Ascending aorta (tissue), 2 donors: ENCODE results near the gene ANKRD40CL. TPM values are rescaled to one million over a fixed set of nuclear protein-coding genes. Genes with fewer than 3 reads are reported as not detected.

Experiments
- DNase-seq, 2 donors: peaks; one replicate each; pipeline ENCODE4 v3.0.0-alpha.2; 2019; ENCODE audit warnings: low spot score in 2 of 2
- H3K27ac ChIP-seq, 2 donors: fragments of 200-600 bp; sonication (generic); one replicate each; pipeline ENCODE4 v1.5.1; 2016 to 2017; ENCODE audit warnings: mild to moderate bottlenecking in 1 of 2
- H3K27me3 ChIP-seq: fragments of 200-600 bp; sonication (generic); one replicate; pipeline ENCODE4 v1.5.1; 2017
- H3K36me3 ChIP-seq, 2 donors: fragments of 200-600 bp; sonication (generic); one replicate each; pipeline ENCODE4 v1.5.1; 2016
- H3K4me1 ChIP-seq, 2 donors: fragments of 200-600 bp; sonication (generic); one replicate each; pipeline ENCODE4 v1.5.1; 2016 to 2017; ENCODE audit warnings: mild to moderate bottlenecking in 1 of 2
- H3K4me3 ChIP-seq, 2 donors: fragments of 200-600 bp; sonication (generic); one replicate each; pipeline ENCODE4 v1.5.1; 2016 to 2017; ENCODE audit warnings: mild to moderate bottlenecking in 1 of 2
- H3K9me3 ChIP-seq, 2 donors: fragments of 200-600 bp; sonication (generic); one replicate each; pipeline ENCODE4 v1.5.1; 2016
- CTCF ChIP-seq, 3 experiments: fragments of 200-600 bp in 2 of 3; fragments of 450-650 bp in 1 of 3; sonication (generic) in 2 of 3; IDR thresholded peaks; one replicate each; pipeline ENCODE4 v1.5.1; 2016 to 2019; ENCODE audit warnings: antibody characterized with exemption in 3 of 3, mild to moderate bottlenecking in 1 of 3, moderate library complexity in 1 of 3
- intact Hi-C: fragments of 100-400 bp; cut with DNase I; formaldehyde crosslinking; loops from one replicate; pipeline ENCODE4 v1.15.1; 2023
- total RNA-seq: library from RNA; depleted of rRNA; stranded (reverse); fragments of >200 nt; gene quantifications from one replicate; pipeline ENCODE4 v1.1.0, GENCODE V29; 2016

ANKRD40CL gene
- total RNA-seq, 1 donor from 2014 or later, result not detected

GRCh38 chr17:50794361-50794760, 27.0 kb upstream of the ANKRD40CL start:
- Histone ChIP-seq H3K27me3 (no peaks in the 10 kb centered on the region), H3K4me3 (no peak overlapping the region), H3K36me3 (no peaks in the 10 kb centered on the region), H3K27ac (no peak overlapping the region), H3K9me3 (no peaks in the 10 kb centered on the region), H3K4me1 (no peaks in the 10 kb centered on the region)
- intact Hi-C loops, result no loop called here
- no peak for TF ChIP-seq CTCF (IDR thresholded peaks at IDR 0.05)
- no peak for DNase-seq

- H3K4me3 ChIP-seq, result no peak overlapping the region
- H3K27me3 ChIP-seq, result no peaks in the 10 kb centered on the region
- H3K27ac ChIP-seq, result no peak overlapping the region
- no peaks in the 10 kb centered on the region for H3K4me1 ChIP-seq
- no peak for TF ChIP-seq CTCF (IDR thresholded peaks at IDR 0.05)
- no peaks in the 10 kb centered on the region for H3K9me3 ChIP-seq
- no peaks in the 10 kb centered on the region for H3K36me3 ChIP-seq
- intact Hi-C loops, result no loop called here
- DNase-seq, result no peak
These were observed 25.7 kb upstream of the ANKRD40CL start for GRCh38 chr17:50793007-50793406.

GRCh38 chr17:50792132-50792531, 24.8 kb upstream of the ANKRD40CL start:
- no peaks in the 10 kb centered on the region for H3K27me3 ChIP-seq
- H3K4me1 ChIP-seq, result no peaks in the 10 kb centered on the region
- H3K27ac ChIP-seq, result no peak overlapping the region
- H3K36me3 ChIP-seq, result no peaks in the 10 kb centered on the region
- intact Hi-C loops, result no loop called here
- no peak for DNase-seq
- TF ChIP-seq CTCF (IDR thresholded peaks at IDR 0.05), result no peak
- no peak overlapping the region for H3K4me3 ChIP-seq
- H3K9me3 ChIP-seq, result no peaks in the 10 kb centered on the region

GRCh38 chr17:50790618-50791017, 23.3 kb upstream of the ANKRD40CL start:
- Histone ChIP-seq H3K27me3 (no peaks in the 10 kb centered on the region), H3K4me1 (peaks cover 0 to 4% of the 10 kb centered on the region in 2 donors), H3K36me3 (no peaks in the 10 kb centered on the region), H3K9me3 (no peaks in the 10 kb centered on the region), H3K4me3 (no peak overlapping the region), H3K27ac (no peak overlapping the region)
- TF ChIP-seq CTCF (IDR thresholded peaks at IDR 0.05), result no peak
- intact Hi-C loops, result no loop called here
- DNase-seq, result no peak

- intact Hi-C loops, result loop anchor here (10.0 kb wide), 1 partner anchor 368 kb away; the partner anchor contains the start of gene NME1
- Histone ChIP-seq H3K4me3 (no peak overlapping the region), H3K27me3 (no peaks in the 10 kb centered on the region), H3K4me1 (peaks cover 0 to 4% of the 10 kb centered on the region in 2 donors), H3K27ac (no peak overlapping the region), H3K36me3 (no peaks in the 10 kb centered on the region), H3K9me3 (no peaks in the 10 kb centered on the region)
- DNase-seq, result no peak
- no peak for TF ChIP-seq CTCF (IDR thresholded peaks at IDR 0.05)
These were observed 19.8 kb upstream of the ANKRD40CL start for GRCh38 chr17:50787106-50787505.
